Measurements from ENCODE around the gene CLDN9. TPM values are rescaled to one million over a fixed set of nuclear protein-coding genes. Genes with fewer than 3 reads are reported as not detected.

The CLDN9 gene
- total RNA-seq, 1 donor from 2014 or later = 5.4 TPM

DNA sequence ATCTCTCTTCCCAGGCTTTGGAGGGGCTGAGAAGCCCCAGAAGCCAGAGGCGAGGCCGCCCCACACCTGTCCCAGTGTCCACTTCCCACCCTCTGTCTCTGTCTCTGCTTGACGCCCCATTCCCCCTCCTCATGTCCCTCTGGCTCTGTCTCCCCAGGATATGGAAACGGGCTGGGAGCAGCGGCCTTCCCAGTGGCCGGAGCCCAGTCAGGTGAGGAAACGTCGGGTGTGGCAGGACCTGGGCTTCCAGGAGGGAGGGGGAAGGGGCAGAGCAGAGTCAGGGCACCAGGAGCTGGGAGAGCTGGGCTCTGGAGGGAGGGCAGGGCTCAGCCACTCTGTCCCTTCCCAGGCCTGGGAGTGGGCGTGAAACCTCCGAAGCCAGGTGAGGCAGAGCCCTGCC, 21.8 kb upstream of the CLDN9 start:
- peaks cover 32% of the 10 kb centered on the region for H3K4me1 Mint-ChIP-seq
- no peak overlapping the region for H3K4me3 Mint-ChIP-seq
- TF ChIP-seq, protein P1, sequence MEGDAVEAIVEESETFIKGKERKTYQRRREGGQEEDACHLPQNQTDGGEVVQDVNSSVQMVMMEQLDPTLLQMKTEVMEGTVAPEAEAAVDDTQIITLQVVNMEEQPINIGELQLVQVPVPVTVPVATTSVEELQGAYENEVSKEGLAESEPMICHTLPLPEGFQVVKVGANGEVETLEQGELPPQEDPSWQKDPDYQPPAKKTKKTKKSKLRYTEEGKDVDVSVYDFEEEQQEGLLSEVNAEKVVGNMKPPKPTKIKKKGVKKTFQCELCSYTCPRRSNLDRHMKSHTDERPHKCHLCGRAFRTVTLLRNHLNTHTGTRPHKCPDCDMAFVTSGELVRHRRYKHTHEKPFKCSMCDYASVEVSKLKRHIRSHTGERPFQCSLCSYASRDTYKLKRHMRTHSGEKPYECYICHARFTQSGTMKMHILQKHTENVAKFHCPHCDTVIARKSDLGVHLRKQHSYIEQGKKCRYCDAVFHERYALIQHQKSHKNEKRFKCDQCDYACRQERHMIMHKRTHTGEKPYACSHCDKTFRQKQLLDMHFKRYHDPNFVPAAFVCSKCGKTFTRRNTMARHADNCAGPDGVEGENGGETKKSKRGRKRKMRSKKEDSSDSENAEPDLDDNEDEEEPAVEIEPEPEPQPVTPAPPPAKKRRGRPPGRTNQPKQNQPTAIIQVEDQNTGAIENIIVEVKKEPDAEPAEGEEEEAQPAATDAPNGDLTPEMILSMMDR (IDR thresholded peaks at IDR 0.05; ENCODE audit: unreplicated experiment) = no peak
- H3K9me3 Mint-ChIP-seq = no peaks in the 10 kb centered on the region
- no peak for DNase-seq (ENCODE audit: low spot score in 2 of 2, unreplicated experiment in 2 of 2)
- H3K36me3 Mint-ChIP-seq = no peaks in the 10 kb centered on the region
- H3K27me3 Mint-ChIP-seq (ENCODE audit: low read depth) = no peaks in the 10 kb centered on the region
- H3K27ac Mint-ChIP-seq = no peak overlapping the region

DNA sequence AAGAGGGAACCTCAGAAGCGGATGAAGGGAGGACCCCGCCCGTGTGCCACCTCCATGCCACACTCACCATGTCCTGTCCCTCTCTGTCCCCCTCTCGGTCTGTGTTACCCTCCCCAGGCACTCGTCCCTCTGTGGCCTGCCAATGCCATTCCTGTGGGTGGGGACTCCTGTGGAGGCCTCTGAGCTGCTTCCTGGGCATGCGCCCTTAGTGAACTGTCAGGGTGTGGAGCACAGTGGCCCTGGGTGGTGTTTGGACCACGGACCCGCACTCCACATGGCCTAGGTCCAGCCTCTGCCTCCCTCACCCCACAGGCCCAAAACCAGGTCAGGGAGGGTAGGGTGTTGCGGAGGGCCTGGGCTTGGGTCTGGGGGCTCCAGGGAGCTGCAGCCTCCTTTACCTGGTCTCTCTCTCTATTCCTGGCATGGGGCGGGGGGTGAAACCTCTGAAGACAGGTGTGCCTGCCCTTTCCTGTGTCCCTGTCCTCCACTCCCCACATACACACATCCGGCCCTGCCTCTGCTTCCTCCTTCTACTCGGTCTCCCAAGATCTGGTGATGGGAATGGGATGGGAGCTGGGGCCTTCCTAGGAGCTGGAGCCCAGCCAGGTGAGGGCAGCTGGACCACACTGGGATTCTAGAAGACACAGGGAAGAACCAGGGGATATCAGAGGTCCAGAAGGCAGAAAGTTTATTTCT, 21.0 kb upstream of the CLDN9 start:
- TF ChIP-seq, protein P1 (IDR thresholded peaks at IDR 0.05; ENCODE audit: unreplicated experiment) = no peak
- H3K4me1 Mint-ChIP-seq = peaks cover 30% of the 10 kb centered on the region
- DNase-seq (ENCODE audit: low spot score in 2 of 2, unreplicated experiment in 2 of 2) = no peak
- no peaks in the 10 kb centered on the region for H3K27me3 Mint-ChIP-seq (ENCODE audit: low read depth)
- no peaks in the 10 kb centered on the region for H3K9me3 Mint-ChIP-seq
- no peaks in the 10 kb centered on the region for H3K36me3 Mint-ChIP-seq
- H3K27ac Mint-ChIP-seq = no peak overlapping the region
- H3K4me3 Mint-ChIP-seq = no peak overlapping the region

DNA sequence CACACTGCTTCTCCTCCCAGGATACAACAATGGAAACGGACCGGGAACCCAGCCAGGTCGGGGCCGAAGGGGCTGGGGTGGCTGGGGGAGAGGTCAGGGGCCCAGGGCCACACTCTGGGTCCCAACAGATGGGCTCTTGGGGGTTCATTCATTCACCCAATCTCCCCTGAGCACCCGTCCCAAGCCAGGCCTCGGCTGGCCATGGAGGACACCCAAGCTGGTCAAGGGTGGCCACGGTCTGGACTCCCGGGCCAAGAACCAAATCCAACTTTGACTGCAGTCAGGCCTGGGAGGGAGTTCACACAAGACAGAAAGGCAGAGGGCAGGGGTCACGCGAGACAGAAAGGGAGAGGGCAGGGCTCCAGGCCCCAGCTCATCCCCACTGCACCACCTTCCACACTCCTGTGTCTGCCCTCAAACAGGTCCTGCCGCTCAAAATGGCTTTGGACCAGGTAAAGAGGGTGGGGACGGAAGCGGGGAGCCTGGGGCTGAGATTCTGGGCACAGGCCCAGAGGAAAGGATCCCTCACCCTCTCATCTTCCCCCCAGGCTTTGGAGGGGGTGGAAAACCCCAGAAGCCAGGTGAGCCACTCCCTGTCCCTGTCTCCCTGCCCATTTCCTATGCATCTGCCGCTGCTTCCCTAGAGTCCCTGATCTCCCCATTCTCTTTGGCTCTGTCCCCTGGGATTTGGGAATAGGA, 20.2 kb upstream of the CLDN9 start:
- no peaks in the 10 kb centered on the region for H3K27me3 Mint-ChIP-seq (ENCODE audit: low read depth)
- peaks cover 28% of the 10 kb centered on the region for H3K4me1 Mint-ChIP-seq
- H3K27ac Mint-ChIP-seq = no peak overlapping the region
- H3K4me3 Mint-ChIP-seq = no peak overlapping the region
- no peak for DNase-seq (ENCODE audit: low spot score in 2 of 2, unreplicated experiment in 2 of 2)
- H3K36me3 Mint-ChIP-seq = no peaks in the 10 kb centered on the region
- no peaks in the 10 kb centered on the region for H3K9me3 Mint-ChIP-seq
- TF ChIP-seq, protein P1 (IDR thresholded peaks at IDR 0.05; ENCODE audit: unreplicated experiment) = no peak

DNA sequence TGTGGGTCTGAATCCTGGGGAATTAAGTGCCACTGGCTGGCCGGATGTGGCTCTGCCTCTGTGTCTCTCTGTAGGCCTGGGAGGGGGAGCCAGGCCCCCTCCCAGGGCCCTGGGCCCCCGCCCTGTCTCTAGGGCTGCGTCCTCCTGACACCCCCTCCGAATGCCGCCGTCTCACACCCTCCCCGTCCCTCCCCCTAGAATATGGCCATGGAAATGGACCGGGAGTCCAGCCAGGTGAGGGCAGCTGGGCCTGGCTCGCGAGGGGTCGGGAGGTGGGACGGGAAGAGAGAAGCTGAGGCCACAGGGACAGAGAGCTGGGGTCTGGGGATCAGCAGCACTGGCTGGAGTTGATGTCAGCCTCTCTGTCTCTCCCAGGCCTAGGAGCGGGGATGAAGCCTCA, 16.4 kb upstream of the CLDN9 start:
- TF ChIP-seq, protein P1 (IDR thresholded peaks at IDR 0.05; ENCODE audit: unreplicated experiment) = no peak
- Mint-ChIP-seq H3K4me1 (no peaks in the 10 kb centered on the region), H3K27ac (no peak overlapping the region), H3K9me3 (no peaks in the 10 kb centered on the region), H3K4me3 (no peak overlapping the region), H3K27me3 (ENCODE audit: low read depth) (peaks cover 2% of the 10 kb centered on the region), H3K36me3 (no peaks in the 10 kb centered on the region)
- DNase-seq (ENCODE audit: low spot score in 2 of 2, unreplicated experiment in 2 of 2) = no peak

DNA sequence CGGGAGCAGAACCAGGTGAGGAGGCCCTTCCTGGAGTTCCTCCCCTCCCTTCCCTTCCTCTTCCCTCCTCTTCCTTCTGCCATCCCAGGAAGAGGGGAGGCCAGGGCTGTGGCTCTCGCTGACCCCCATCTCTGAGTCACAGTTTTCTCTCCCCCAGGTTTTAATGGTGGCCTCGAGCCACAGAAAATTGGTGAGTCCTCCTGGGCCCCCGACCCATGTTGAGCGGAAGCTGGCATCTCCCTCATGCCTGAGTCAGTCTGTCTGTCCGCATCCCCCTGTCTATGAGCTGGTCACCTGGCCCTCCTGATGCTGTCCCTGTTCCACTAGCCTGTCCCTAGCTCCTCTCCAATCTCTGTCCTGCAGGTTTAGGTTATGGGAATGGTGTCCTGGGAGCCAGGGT, 12.8 kb upstream of the CLDN9 start:
- TF ChIP-seq, protein P1 (IDR thresholded peaks at IDR 0.05; ENCODE audit: unreplicated experiment) = no peak
- peaks cover 11% of the 10 kb centered on the region for H3K27me3 Mint-ChIP-seq (ENCODE audit: low read depth)
- peaks cover 3% of the 10 kb centered on the region for H3K4me1 Mint-ChIP-seq
- no peaks in the 10 kb centered on the region for H3K9me3 Mint-ChIP-seq
- no peaks in the 10 kb centered on the region for H3K36me3 Mint-ChIP-seq
- no peak overlapping the region for H3K27ac Mint-ChIP-seq
- no peak overlapping the region for H3K4me3 Mint-ChIP-seq
- no peak for DNase-seq (ENCODE audit: low spot score in 2 of 2, unreplicated experiment in 2 of 2)

Measured in mesothelial cell of epicardium (in vitro differentiated cells).